ENCODE results near the gene PIK3R3. TPM values are rescaled to one million over a fixed set of nuclear protein-coding genes. Genes with fewer than 3 reads are reported as not detected.
A peak's percentile ranks its signal among the peaks of the same experiment; 100 is the strongest.

The PIK3R3 gene
- total and polyA plus RNA-seq, 7 experiments from 2014 or later, result 0.03 to 3.0 (median 0.39) TPM; not detected in 1

- H3K4me3 ChIP-seq (ENCODE audit: low read length), result no peak overlapping the region
- H3K36me3 ChIP-seq (ENCODE audit: control insufficient read depth in 2 of 3, insufficient read depth in 3 of 3, low read length in 3 of 3), result no peaks in the 10 kb centered on the region
- H3K27ac ChIP-seq (ENCODE audit: low read depth, low read length), result no peak overlapping the region
- peak overlapping the region in 1 of 9 donors; percentile 11 for H3K27ac Mint-ChIP-seq
- ATAC-seq (no peak), DNase-seq (no peak)
- H3K9me3 Mint-ChIP-seq, result peaks cover 0 to 1% (median 0%) of the 10 kb centered on the region in 11 donors
- H3K4me3 Mint-ChIP-seq, result no peak overlapping the region
- H3K36me3 Mint-ChIP-seq, result no peaks in the 10 kb centered on the region
- ChIA-PET CTCF (interaction anchor here (1.2 kb wide), 1 partner anchor 131 kb away, joined by 3 read pairs; no protein-coding TSS in a partner anchor), POLR2A (interaction anchor here (0.6 kb wide), 1 partner anchor 221 kb away, joined by 11 read pairs; no protein-coding TSS in a partner anchor)
- peaks cover 6 to 26% (median 17%) of the 10 kb centered on the region in 7 donors for H3K4me1 Mint-ChIP-seq
- peaks cover 3 to 9% of the 10 kb centered on the region in 2 donors for H3K4me1 ChIP-seq (ENCODE audit: control insufficient read depth in 2 of 2, insufficient read depth in 2 of 2, low read length in 2 of 2)
- peaks cover 0 to 27% (median 4%) of the 10 kb centered on the region in 5 donors for H3K27me3 Mint-ChIP-seq
- no peaks in the 10 kb centered on the region for H3K9me3 ChIP-seq (ENCODE audit: control insufficient read depth in 2 of 3, low read length in 3 of 3)
- no peaks in the 10 kb centered on the region for H3K27me3 ChIP-seq (ENCODE audit: control insufficient read depth in 2 of 2, insufficient read depth in 2 of 2, low read length in 2 of 2)
- intact Hi-C loops (cut with micrococcal nuclease), result no loop called here
Observed at GRCh38 chr1:46169811-46170454, 37.5 kb upstream of the PIK3R3 start.

GRCh38 chr1:46168477-46168876, 36.0 kb upstream of the PIK3R3 start:
- Mint-ChIP-seq H3K4me1 (peaks cover 10 to 26% (median 17%) of the 10 kb centered on the region in 7 donors), H3K27ac (peak overlapping the region in 3 of 9 donors; percentile 44 to 95 (median 94)), H3K27me3 (peaks cover 0 to 30% (median 4%) of the 10 kb centered on the region in 5 donors), H3K36me3 (no peaks in the 10 kb centered on the region), H3K4me3 (peak overlapping the region in 6 of 10 donors; percentile 38 to 94 (median 90)), H3K9me3 (peaks cover 0 to 1% (median 0%) of the 10 kb centered on the region in 11 donors)
- no peak for DNase-seq
- CTCF ChIA-PET, result interaction anchor here (0.8 to 1.3 kb wide), 2 partner anchors 10 to 12 kb away, joined by 3 to 4 read pairs; no protein-coding TSS in a partner anchor
- Histone ChIP-seq H3K27ac (ENCODE audit: low read depth, low read length) (no peak overlapping the region), H3K4me3 (ENCODE audit: low read length) (no peak overlapping the region), H3K9me3 (ENCODE audit: control insufficient read depth in 2 of 3, low read length in 3 of 3) (no peaks in the 10 kb centered on the region), H3K36me3 (ENCODE audit: control insufficient read depth in 2 of 3, insufficient read depth in 3 of 3, low read length in 3 of 3) (no peaks in the 10 kb centered on the region), H3K27me3 (ENCODE audit: control insufficient read depth in 2 of 2, insufficient read depth in 2 of 2, low read length in 2 of 2) (no peaks in the 10 kb centered on the region), H3K4me1 (ENCODE audit: control insufficient read depth in 2 of 2, insufficient read depth in 2 of 2, low read length in 2 of 2) (peaks cover 3 to 9% of the 10 kb centered on the region in 2 donors)
- intact Hi-C loops (cut with micrococcal nuclease), result no loop called here
- no peak for ATAC-seq
- POLR2A ChIA-PET, result interaction anchor here (1.3 to 2.4 kb wide), 2 partner anchors 101 to 104 kb away, joined by 4 to 7 read pairs; no protein-coding TSS in a partner anchor

- CTCF ChIA-PET, result interaction anchor here (0.9 to 1.7 kb wide), 4 partner anchors 57 to 137 kb away, joined by 3 to 5 read pairs (median 4); partner anchors contain the start of genes LRRC41 and UQCRH
- H3K27me3 ChIP-seq (ENCODE audit: control insufficient read depth in 2 of 2, insufficient read depth in 2 of 2, low read length in 2 of 2), result no peaks in the 10 kb centered on the region
- peak overlapping the region; percentile 83 for H3K4me3 ChIP-seq (ENCODE audit: low read length)
- ATAC-seq (peak; percentile 66), DNase-seq (peak; percentile 15 to 73 (median 65))
- H3K9me3 ChIP-seq (ENCODE audit: control insufficient read depth in 2 of 3, low read length in 3 of 3), result no peaks in the 10 kb centered on the region
- H3K27ac ChIP-seq (ENCODE audit: low read depth, low read length), result peak overlapping the region; percentile 74
- H3K4me1 ChIP-seq (ENCODE audit: control insufficient read depth in 2 of 2, insufficient read depth in 2 of 2, low read length in 2 of 2), result peaks cover 3 to 9% of the 10 kb centered on the region in 2 donors
- H3K4me3 Mint-ChIP-seq, result peak overlapping the region; percentile 85 to 95 (median 91)
- peak overlapping the region; percentile 86 to 99 (median 96) for H3K27ac Mint-ChIP-seq
- H3K36me3 Mint-ChIP-seq, result no peaks in the 10 kb centered on the region
- H3K27me3 Mint-ChIP-seq, result peaks cover 0 to 30% (median 4%) of the 10 kb centered on the region in 5 donors
- intact Hi-C loops (cut with micrococcal nuclease), result loop anchor here (1.0 to 2.0 kb wide), 2 partner anchors 32 to 34 kb away; partner anchors contain the start of genes PIK3R3 (in 2 of the 2) and POMGNT1 (in 1 of the 2)
- H3K9me3 Mint-ChIP-seq, result peaks cover 0 to 1% (median 0%) of the 10 kb centered on the region in 11 donors
- H3K4me1 Mint-ChIP-seq, result peaks cover 10 to 26% (median 17%) of the 10 kb centered on the region in 7 donors
- no peaks in the 10 kb centered on the region for H3K36me3 ChIP-seq (ENCODE audit: control insufficient read depth in 2 of 3, insufficient read depth in 3 of 3, low read length in 3 of 3)
- POLR2A ChIA-PET, result interaction anchor here (0.8 to 2.4 kb wide), 11 partner anchors 9 to 481 kb away, joined by 3 to 7 read pairs (median 4); partner anchors contain the start of genes GPBP1L1, P3R3URF, POMGNT1 and RAD54L
Observed at GRCh38 chr1:46166521-46167462, 34.4 kb upstream of the PIK3R3 start.

- Histone ChIP-seq H3K27me3 (ENCODE audit: control insufficient read depth in 2 of 2, insufficient read depth in 2 of 2, low read length in 2 of 2) (no peaks in the 10 kb centered on the region), H3K4me3 (ENCODE audit: low read length) (no peak overlapping the region), H3K27ac (ENCODE audit: low read depth, low read length) (no peak overlapping the region), H3K4me1 (ENCODE audit: control insufficient read depth in 2 of 2, insufficient read depth in 2 of 2, low read length in 2 of 2) (no peaks in the 10 kb centered on the region), H3K9me3 (ENCODE audit: control insufficient read depth in 2 of 3, low read length in 3 of 3) (no peaks in the 10 kb centered on the region), H3K36me3 (ENCODE audit: control insufficient read depth in 2 of 3, insufficient read depth in 3 of 3, low read length in 3 of 3) (no peaks in the 10 kb centered on the region)
- DNase-seq (no peak), ATAC-seq (no peak)
- H3K4me1 Mint-ChIP-seq, result peaks cover 0 to 5% (median 0%) of the 10 kb centered on the region in 7 donors
- CTCF ChIA-PET, result interaction anchor here (0.7 kb wide), 2 partner anchors 26 to 277 kb away, joined by 3 read pairs; no protein-coding TSS in a partner anchor
- no peak overlapping the region for H3K4me3 Mint-ChIP-seq
- no peaks in the 10 kb centered on the region for H3K9me3 Mint-ChIP-seq
- intact Hi-C loops (cut with micrococcal nuclease), result no loop called here
- H3K27me3 Mint-ChIP-seq, result peaks cover 0 to 8% (median 0%) of the 10 kb centered on the region in 5 donors
- H3K36me3 Mint-ChIP-seq, result no peaks in the 10 kb centered on the region
- H3K27ac Mint-ChIP-seq, result no peak overlapping the region
- POLR2A ChIA-PET, result no interaction called here
Observed at GRCh38 chr1:46160212-46160611, 27.8 kb upstream of the PIK3R3 start.

GRCh38 chr1:46159516-46159915, 27.1 kb upstream of the PIK3R3 start:
- Mint-ChIP-seq H3K27me3 (peaks cover 0 to 3% (median 0%) of the 10 kb centered on the region in 5 donors), H3K9me3 (no peaks in the 10 kb centered on the region), H3K4me1 (peaks cover 0 to 2% (median 0%) of the 10 kb centered on the region in 7 donors), H3K27ac (no peak overlapping the region), H3K36me3 (no peaks in the 10 kb centered on the region), H3K4me3 (no peak overlapping the region)
- intact Hi-C loops (cut with micrococcal nuclease), result no loop called here
- ATAC-seq, result no peak
- no peak for DNase-seq
- H3K9me3 ChIP-seq (ENCODE audit: control insufficient read depth in 2 of 3, low read length in 3 of 3), result no peaks in the 10 kb centered on the region
- no peaks in the 10 kb centered on the region for H3K4me1 ChIP-seq (ENCODE audit: control insufficient read depth in 2 of 2, insufficient read depth in 2 of 2, low read length in 2 of 2)
- no peak overlapping the region for H3K4me3 ChIP-seq (ENCODE audit: low read length)
- H3K27ac ChIP-seq (ENCODE audit: low read depth, low read length), result no peak overlapping the region
- no peaks in the 10 kb centered on the region for H3K36me3 ChIP-seq (ENCODE audit: control insufficient read depth in 2 of 3, insufficient read depth in 3 of 3, low read length in 3 of 3)
- ChIA-PET CTCF (interaction anchor here (0.7 kb wide), 1 partner anchor 276 kb away, joined by 3 read pairs; no protein-coding TSS in a partner anchor), POLR2A (no interaction called here)
- H3K27me3 ChIP-seq (ENCODE audit: control insufficient read depth in 2 of 2, insufficient read depth in 2 of 2, low read length in 2 of 2), result no peaks in the 10 kb centered on the region
